GM21515 (cell line): ENCODE data around the gene DEFB123.
"Not testable (repeated sequence)": the region's sequence is repeated elsewhere in the genome, so short reads cannot be mapped to it uniquely, and the experiment has no call there.

Experiments
- ATAC-seq: cut with Tn5 transposase; IDR thresholded peaks from one replicate; pipeline ENCODE4 v1.9.1; 2021; ENCODE audit not compliant: unreplicated experiment

Gene DEFB123, protein sequence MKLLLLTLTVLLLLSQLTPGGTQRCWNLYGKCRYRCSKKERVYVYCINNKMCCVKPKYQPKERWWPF

DNA sequence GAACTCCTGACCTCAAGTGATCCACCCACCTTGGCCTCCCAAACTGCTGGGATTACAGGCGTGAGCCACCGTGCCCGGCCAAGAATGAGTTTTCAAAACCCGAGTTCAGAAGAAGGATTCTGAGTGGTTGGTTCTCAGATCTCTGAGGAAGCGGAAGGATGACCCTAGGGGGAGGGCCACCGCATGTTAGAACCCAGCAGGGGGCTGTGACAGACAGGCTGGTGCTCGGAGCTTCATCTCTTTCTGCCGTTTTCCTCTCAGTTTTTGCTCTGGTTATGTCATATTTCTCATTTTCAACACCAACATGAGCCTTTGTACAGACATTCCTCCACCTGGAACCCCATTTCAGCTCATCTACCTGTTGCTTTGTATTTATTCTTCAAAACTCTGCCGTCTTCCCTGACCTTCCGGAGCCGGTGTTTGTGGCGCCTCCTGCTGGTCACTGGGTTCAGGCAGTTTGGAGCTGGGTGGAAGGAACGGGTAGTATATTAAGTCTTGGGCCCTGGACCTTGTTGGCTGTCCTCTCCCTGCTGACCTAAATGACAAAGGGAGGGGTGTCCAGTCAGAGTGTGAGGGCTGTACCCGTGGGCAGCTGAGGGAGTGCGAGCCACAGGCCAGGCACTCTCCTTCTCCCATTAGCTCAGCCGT is at the start of gene DEFB123:
Gene DEFB123 (plus strand): TSS at position 621 of the 648 bp plus-strand sequence. CDS start 67 bp downstream, outside the sequence.
- no peak for ATAC-seq

DNA sequence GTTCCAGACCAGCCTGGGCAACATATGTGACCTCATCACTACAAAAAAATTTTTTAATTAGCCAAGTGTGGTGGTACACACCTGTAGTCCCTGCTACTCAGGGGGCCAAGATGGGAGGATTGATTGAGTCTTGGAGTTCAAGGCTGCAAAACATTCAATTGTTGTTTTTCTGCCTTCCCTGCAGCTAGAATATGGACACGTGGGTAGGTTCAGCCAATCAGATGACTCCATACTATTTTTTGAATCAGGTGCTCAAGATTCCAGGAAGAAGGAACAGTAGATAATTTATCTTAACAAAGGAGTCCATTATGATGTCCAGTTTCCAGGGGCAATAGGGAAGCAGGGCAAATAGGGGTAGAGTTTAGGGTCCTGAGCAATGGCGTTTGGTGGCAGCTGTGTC is 47.6 kb upstream of the DEFB123 start:
- ATAC-seq = no peak

DNA sequence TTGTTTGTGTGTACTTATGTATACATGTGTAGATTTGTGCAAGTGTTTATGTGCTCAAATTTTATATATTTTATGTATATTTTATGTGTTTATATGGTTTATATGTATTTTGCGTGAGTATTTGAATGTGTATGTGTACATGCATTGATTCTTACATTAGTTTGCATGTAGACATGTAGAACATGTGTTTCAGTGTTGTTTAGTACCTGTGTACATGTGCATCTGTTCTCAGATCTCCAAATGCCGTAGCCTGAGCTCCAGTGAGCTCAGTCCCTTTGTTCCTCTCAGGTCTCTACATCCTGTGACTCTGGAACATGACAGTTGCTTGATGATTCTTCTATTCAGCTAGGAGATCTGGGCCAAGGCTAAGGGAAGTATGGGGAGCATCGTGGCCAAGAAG is 45.5 kb upstream of the DEFB123 start:
- ATAC-seq = no peak

DNA sequence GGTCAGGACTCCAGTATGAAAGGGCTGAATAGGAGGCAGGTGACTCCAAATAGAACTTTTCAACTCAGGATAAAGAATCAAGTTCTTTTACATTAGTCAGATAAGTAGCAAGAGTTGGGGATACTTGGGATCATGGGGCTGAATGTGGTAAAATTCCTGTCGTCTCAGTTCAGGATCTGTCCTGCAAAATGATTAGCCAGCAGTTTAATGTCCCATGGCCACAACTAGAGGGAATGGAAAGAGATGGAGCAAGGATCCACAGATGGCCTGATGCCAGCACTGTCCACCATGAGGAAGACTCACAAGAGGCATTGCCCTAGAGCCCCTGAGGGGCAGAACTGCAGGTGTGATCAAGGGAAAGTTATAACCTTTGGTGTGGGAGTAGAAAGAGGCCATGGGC is 36.5 kb upstream of the DEFB123 start:
- ATAC-seq = no peak

DNA sequence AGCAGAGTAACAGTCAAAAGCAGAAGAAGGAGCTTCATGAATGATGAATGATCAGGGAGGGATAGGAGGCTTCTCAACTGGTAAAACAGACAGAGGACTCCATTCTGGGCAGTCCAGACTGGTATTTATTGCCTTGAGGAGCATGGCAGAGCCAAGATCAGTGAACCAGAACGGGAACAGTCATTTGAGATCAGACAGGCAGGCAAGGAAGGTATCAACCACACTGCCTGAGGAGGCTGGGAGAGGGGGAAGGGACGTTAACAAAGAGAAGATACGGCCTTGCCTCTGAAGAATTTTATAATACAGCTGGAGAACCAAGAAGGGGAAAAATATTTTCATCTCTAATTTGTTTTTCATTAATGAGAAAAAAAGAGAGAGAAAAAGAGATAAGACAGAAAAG is 34.3 kb upstream of the DEFB123 start, which contains the start of gene DEFB121:
Gene DEFB121 (minus strand): TSS at position 101 of the 400 bp plus-strand sequence. CDS start 63 bp downstream, at position 38.
- no peak for ATAC-seq

DNA sequence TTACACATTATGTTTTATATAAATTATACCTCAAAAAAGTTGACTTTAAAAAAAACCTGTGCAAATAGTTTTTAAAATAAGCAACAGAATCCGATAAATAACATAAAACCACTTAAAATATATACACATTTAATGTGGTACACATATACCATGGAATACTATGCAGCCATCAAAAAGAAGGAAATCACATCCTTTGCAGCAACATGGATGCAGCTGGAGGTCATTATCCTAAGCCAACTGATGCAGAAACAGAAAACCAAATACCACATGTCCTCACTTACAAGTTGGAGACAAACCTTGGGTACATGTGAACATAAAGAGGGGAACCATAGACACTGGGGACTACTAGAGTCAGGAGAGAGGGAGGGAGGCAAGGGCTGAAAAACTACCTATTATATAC is 30.4 kb upstream of the DEFB123 start:
- no peak for ATAC-seq

DNA sequence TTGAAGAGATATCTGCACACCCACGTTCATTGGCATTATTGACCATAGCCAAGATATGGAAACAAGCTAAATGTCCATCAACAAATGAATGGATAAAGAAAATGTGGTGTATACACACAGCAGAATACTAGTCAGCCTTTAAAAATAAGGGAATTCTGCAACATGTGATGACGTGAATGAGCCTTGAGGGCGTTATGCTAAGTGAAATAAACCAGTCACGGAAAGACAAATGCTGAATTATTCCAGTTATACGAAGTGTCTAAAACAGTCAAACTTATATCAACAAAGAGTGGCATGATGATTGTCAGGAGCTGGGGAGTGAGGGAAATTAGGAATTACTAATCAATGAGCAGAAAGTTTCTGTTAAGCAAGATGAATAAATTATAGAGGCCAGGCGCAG is 26.1 kb upstream of the DEFB123 start:
- no peak for ATAC-seq

DNA sequence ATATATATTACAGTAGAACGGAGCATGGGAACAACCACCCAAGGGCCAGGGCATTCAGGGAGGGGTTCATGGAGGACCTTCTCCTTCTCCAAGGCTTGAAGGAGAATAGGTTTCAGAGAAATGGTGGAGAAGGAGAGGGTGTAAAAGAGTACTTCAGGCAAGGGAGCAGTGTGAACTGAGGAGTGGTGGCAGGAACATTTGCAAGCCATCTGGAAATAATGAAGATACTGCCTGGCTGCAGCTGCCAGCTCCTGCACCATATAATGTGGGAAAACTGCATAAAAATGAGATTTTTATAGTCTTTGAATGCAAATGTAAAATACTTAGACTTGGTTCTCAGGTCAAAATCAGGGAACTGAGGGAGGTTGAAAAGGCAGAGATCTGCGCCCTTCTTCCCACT is 24.8 kb upstream of the DEFB123 start:
- no peak for ATAC-seq

DNA sequence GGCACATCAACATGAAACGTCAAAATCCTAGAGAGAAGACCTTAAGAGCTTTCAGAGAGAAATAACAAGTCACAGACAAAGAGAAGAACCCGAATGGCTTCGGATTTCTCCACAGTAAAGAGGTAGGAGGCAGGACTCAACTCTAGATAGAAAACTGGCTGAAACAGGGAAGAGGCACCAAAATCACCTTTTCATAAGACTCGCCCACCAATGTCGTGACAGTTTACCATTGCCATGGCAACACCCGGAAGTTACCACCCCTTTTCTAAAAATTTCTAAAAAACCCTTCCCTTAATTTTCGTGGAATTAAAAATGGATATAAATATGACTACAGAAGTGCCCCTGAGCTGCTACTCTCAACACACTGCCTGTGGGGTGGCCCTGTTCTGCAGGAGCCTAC is 22.1 kb upstream of the DEFB123 start:
- ATAC-seq = no peak

DNA sequence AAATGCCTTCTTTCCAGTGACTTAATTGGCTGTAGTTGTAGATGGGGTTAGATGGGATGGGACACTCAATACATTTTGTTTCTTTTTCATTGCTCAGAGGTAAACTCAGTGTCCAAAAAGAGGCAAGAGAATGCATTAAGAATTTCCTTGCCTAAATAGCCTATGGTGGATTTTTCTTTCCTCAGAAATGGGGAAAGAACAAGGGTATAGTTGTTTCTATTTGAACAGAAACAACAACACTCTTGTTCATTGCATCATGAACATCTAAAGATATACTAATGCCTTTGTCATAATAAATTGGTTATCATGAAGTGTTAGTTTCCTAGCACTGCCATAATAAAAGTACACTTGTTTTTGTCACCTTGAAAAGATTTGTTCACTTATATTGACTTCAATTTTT is 14.6 kb upstream of the DEFB123 start:
- no peak for ATAC-seq

DNA sequence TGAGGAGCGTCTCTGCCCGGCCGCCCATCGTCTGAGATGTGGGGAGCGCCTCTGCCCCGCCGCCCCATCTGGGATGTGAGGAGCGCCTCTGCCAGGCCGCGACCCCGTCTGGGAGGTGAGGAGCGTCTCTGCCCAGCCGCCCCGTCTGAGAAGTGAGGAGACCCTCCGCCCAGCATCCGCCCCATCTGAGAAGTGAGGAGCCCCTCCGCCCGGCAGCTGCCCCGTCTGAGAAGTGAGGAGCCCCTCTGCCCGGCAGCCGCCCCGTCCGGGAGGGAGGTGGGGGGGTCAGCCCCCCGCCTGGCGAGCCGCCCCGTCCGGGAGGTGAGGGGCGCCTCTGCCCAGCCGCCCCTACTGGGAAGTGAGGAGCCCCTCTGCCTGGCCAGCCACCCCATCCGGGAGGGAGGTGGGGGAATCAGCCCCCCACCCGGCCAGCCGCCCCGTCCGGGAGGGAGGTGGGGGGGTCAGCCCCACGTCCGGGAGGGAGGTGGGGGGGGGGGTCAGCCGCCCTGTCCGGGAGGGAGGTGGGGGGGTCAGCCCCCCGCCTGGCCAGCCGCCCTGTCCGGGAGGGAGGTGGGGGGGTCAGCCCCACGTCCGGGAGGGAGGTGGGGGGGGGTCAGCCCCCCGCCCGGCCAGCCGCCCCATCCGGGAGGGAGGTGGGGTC is 13.4 kb upstream of the DEFB123 start:
- not testable (repeated sequence) for ATAC-seq

DNA sequence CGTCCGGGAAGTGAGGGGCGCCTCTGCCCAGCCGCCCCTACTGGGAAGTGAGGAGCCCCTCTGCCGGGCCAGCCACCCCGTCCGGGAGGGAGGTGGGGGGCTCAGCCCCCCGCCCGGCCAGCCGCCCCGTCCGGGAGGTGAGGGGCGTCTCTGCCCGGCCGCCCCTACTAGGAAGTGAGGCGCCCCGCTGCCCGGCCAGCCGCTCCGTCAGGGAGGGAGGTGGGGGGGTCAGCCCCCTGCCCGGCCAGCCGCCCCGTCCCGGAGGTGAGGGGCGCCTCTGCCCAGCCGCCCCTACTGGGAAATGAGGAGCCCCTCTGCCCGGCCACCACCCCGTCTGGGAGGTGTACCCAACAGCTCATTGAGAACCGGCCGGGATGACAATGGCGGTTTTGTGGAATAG is 12.9 kb upstream of the DEFB123 start:
- ATAC-seq = not testable (repeated sequence)

DNA sequence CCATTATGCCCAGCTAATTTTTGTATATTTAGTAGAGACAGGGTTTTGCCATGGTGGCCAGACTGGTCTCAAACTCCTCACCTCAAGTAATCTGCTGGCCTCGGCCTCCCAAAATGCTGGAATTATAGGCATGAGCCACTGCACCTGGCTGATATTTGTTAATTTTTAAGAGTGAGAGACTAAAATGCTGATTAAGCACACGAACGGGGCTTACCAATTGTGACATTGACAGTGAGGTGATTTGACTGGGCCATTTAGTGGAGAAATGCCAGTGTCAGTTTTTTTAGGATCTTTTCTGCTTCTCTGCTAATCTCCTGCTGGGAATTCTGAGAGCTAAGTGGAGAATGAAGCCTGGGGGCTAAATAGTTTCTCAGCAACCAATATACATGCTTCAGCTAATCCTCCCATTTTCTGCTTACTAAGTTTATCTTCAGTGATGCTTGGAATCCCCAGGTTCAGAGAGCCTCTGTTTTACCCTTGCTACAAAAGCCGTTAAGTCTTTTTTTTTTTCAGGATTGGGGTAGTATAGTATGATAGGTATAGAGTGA is 9.8 kb upstream of the DEFB123 start:
- no peak for ATAC-seq

DNA sequence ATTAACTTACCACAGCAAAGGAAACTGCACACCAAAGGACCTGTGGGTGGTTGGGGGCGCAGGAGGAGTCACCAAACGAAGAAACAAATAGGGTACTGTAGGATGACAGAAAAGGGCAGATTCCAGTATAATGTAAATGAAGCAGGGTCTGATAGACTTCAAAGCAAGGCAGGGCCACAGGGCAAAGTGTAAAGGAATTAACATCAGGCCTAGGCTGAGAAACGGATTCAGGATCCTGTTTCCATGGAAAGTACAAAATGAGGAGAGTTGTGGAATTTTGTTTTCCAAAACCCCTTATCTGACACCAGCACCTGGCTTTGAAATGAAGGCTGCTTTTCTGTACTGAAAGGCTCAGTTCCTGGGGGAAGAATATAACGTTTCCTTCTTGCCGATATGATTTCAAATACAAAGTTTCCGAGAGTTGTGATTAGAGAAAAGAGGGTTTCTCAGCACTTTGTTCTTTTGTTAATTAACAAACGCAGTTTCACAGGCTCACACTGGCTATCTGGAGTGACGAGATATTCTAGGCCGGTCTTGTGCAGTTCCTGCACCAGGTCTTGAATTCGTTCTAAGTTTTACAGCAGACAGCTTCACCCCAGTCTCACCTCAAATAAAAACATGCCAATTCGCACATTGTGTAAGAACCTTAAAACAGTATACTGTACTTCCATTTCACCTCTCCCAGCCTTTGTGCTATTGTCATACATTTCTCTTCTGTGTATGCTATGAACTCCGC is 5.8 kb downstream of the DEFB123 start:
- no peak for ATAC-seq

DNA sequence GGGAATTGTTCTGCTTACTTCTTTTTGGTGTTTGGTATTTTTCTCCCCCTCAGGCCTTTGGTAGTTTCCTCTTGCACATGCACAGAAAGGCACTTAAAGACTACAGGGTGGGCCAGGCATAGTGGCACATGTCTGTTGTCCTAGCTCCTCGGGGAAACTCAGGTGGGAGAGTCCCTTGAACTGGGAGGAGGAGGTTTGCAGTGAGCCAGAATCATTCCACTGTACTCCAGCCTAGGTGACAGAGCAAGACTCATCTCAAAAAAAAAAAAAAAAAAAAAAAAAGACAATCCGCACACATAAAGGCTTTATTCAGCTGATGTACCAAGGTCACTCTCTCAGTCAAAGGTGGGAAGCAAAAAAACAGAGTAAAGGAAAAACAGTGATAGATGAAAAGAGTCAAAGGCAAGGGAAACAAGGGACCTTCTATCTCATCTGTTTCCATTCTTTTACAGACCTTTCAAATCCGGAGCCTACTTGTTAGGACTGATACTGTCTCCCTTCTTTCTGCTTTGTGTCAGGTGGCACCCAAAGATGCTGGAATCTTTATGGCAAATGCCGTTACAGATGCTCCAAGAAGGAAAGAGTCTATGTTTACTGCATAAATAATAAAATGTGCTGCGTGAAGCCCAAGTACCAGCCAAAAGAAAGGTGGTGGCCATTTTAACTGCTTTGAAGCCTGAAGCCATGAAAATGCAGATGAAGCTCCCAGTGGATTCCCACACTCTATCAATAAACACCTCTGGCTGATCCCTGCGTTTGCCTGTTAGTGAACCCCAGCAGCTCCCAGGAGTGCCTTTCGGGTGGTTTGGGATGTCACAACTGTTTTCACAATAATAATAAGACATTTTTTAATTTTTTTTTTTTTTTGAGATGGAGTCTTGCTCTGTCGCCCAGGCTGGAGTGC is 9.3 kb downstream of the DEFB123 start:
- no peak for ATAC-seq

DNA sequence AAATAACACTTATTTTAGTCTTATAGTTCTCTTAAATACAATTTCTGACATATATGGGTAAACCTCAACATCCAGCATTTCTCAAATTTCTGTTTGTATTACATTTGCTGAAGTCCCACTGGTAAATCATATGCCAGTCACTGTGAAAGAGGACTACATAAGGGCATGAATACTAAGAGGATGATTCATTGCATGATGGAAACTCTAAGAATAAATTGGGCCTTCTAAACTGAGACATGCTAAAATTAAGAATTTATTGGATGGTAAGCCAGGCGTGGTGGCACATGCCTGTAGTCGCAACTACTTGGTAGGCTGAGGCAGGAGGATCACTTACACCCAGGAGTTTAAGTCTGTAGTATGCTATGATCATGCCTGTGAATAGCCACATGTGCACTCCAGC is 12.1 kb downstream of the DEFB123 start:
- ATAC-seq = no peak

DNA sequence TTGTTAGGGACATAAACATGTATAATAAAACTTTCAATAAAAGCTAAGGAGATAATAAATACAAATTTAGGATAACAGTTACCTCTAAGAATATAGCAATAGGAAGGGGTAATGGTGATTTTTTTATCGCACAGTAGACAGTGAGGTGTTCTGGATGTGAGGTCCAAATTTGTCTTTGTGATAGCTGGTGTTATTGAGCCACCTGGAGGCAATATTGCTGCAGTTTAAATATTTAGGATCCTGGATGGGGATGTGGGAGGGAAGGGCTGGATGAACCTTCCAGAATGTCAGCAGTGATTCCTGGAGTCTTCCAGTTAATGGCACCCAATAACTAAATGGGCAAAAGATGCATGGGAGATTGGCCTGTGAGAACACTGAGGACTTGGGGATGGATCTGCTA is 13.9 kb downstream of the DEFB123 start:
- ATAC-seq = no peak

DNA sequence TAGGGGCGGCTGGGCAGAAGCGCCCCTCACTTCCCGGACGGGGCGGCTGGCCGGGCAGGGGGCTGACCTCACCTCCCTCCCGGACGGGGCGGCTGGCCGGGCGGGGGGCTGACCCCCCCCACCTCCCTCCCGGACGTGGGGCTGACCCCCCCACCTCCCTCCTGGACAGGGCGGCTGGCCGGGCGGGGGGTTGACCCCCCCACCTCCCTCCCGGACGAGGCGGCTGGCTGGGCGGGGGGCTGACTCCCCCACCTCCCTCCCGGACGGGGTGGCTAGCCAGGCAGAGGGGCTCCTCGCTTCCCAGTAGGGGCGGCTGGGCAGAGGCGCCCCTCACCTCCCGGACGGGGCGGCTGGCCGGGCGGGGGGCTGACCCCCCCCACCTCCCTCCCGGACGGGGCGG is 30.5 kb downstream of the DEFB123 start:
- ATAC-seq = not testable (repeated sequence)

DNA sequence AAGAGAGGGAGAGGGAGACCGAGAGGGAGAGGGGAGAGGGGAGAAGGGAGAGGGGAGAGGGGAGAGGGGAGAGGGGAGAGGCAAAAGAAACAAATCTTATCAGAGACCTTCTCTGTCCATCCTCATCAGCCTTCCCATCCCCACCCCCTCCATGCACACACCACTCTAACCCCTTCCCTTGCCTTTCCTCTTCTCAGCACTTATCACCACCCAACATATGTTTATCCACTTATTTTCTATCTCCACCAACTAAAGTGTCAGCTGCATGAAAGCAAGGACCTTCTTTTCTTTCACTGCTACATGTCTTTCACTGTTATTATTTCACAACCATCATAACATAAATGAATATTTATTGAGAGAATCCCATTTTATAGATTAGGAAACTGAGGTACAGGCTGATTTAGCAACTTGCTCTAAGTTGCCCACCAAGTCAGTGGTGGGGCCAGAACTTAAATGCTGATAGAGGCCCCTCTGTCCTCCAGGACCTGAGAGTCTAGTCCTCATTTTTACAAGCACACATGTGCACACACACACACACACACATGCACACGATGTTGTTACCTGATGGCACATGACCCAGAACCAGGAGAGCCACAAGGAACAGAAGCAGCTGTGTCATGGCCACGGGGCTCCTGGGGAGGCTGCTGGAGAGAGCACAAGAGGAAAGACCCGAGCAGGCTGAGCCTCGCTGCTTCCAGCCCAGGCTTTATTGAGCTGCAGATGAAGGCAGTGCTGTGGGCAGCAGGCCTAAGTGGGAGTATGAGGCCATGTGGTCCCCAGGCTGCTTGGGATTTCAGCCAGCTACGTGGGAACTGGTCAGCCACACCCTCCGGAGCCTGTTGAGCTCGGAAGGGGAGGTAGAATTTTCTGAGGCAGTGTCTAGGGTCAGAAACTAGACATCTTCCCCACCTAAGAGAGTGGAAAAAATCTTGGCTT is 32.2 kb downstream of the DEFB123 start:
- ATAC-seq = no peak
